Panc1 (cell line): ENCODE measurements around the gene FAM200B.

Experiments used
- CTCF ChIP-seq: fragments of 450-650 bp; IDR thresholded peaks from 2 replicates; pipeline ENCODE4 v1.5.1; 2017; ENCODE audit warnings: mild to moderate bottlenecking
- REST ChIP-seq, 2 experiments: IDR thresholded peaks; 2 replicates each; pipeline ENCODE4 v1.6.1; 2011 to 2012; ENCODE audit warnings: low read depth in 2 of 2, control low read depth in 1 of 2, low read length in 1 of 2, mild to moderate bottlenecking in 1 of 2, moderate library complexity in 1 of 2; ENCODE audit not compliant: insufficient read depth in 1 of 2

GRCh38 chr4:15654593-15655222 is 26.9 kb upstream of the FAM200B start:
- TF ChIP-seq CTCF (no peak), REST (IDR thresholded peaks at IDR 0.05; ENCODE audit: insufficient read depth in 1 of 2, low read depth in 2 of 2, low read length in 1 of 2) (no peak)
